ENCODE results near the gene ATP2C2. TPM values are rescaled to one million over a fixed set of nuclear protein-coding genes. Genes with fewer than 3 reads are reported as not detected.
A peak's percentile ranks its signal among the peaks of the same experiment; 100 is the strongest.
"Not testable (repeated sequence)": the region's sequence is repeated elsewhere in the genome, so short reads cannot be mapped to it uniquely, and the experiment has no call there.

The ATP2C2 gene
- polyA plus RNA-seq, 1 of the 3 experiments (the other 2 are of a cell fraction) = 0.33 TPM

DNA sequence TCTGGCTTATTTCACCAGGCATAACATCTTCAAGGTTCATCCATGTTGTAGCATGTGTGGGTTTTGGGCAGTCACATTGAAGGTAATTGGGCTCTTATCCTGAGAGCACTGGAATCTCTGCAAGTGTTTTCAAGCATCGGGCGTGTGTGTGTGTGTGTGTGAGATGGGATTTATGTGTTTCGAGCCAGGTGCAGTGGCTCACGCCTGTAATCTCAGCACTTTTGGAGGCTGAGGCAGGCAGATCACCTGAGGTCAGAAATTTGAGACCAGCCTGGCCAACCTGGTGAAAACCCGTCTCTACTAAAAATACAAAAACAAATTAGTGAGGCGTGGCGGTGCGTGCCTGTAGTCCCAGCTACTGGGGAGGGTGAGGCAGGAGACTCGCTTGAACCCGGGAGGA, 27.7 kb downstream of the ATP2C2 start:
- H3K4me2 ChIP-seq; H3K9me3 ChIP-seq; H3K9me2 ChIP-seq; H4K20me1 ChIP-seq (ENCODE audit: insufficient read depth); H3K4me3 ChIP-seq (ENCODE audit: low read depth in 2 of 2, low read length in 1 of 2); H3K4me1 ChIP-seq (ENCODE audit: control insufficient read depth in 1 of 2, insufficient read depth in 2 of 2, low read depth in 1 of 2, low read length in 1 of 2); H2AFZ ChIP-seq (ENCODE audit: low read depth); DNase-seq; POLR2A ChIA-PET; H3F3A ChIP-seq (replicated peaks; ENCODE audit: insufficient read depth); H3K9ac ChIP-seq; H3K79me2 ChIP-seq (ENCODE audit: insufficient read depth); H3K27ac ChIP-seq (ENCODE audit: low read depth in 2 of 2, low read length in 1 of 2); H3K36me3 ChIP-seq (replicated peaks in 1 of 2; ENCODE audit: control insufficient read depth in 1 of 2, insufficient read depth in 2 of 2, low read length in 1 of 2): not testable (repeated sequence)
- CTCF ChIA-PET = interaction anchor here (0.7 kb wide), 1 partner anchor 767 kb away, joined by 3 read pairs; no protein-coding TSS in a partner anchor
- 56% methylated on average over 10 of the region's 10 CpGs for WGBS (ENCODE audit: low lambda C conversion rate)
- H3K27me3 ChIP-seq (ENCODE audit: insufficient read depth) = peaks cover 20% of the 10 kb centered on the region; the same call in 1 of the 2 replicates

DNA sequence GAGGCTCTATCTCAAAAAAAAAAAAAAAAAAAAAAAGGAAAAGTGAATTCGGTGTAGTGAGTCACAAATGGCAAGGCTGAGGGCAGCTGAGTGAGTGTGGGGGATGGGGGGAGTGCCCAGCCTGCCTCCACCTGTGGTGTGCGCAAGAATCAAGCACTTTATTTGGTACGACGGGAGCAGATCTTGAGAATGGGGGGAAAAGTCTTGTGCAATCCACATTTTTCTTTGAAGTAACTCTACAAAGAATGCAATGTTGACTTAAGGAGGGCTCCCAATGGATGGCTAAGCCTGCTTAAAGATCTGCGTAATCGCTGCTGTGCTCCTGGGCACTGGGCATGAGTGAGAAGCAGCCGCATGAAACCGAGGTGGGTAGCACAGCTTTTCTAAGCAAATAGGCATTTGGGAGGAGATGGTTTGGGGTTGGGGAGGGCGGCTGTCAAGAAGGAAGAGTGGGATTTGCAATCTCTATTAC, 28.2 kb downstream of the ATP2C2 start:
- no peak overlapping the region for H3K4me3 ChIP-seq (ENCODE audit: low read depth in 2 of 2, low read length in 1 of 2)
- ChIA-PET POLR2A (no interaction called here), CTCF (interaction anchor here (0.7 kb wide), 1 partner anchor 768 kb away, joined by 3 read pairs; no protein-coding TSS in a partner anchor)
- no peak overlapping the region for H3K9ac ChIP-seq
- no peaks in the 10 kb centered on the region for H3F3A ChIP-seq (replicated peaks; ENCODE audit: insufficient read depth)
- no peaks in the 10 kb centered on the region for H3K79me2 ChIP-seq (ENCODE audit: insufficient read depth)
- no peaks in the 10 kb centered on the region for H3K9me2 ChIP-seq
- H3K27me3 ChIP-seq (ENCODE audit: insufficient read depth) = peaks cover 20% of the 10 kb centered on the region; the same call in 1 of the 2 replicates
- H3K4me2 ChIP-seq = no peak overlapping the region
- H3K9me3 ChIP-seq = no peaks in the 10 kb centered on the region
- no peaks in the 10 kb centered on the region for H4K20me1 ChIP-seq (ENCODE audit: insufficient read depth)
- TF ChIP-seq RFX5 (IDR thresholded peaks at IDR 0.05; ENCODE audit: low read length) = no peak
- no peak for DNase-seq
- no peak overlapping the region for H2AFZ ChIP-seq (ENCODE audit: low read depth)
- no peaks in the 10 kb centered on the region for H3K4me1 ChIP-seq (ENCODE audit: control insufficient read depth in 1 of 2, insufficient read depth in 2 of 2, low read depth in 1 of 2, low read length in 1 of 2)
- H3K27ac ChIP-seq (ENCODE audit: low read depth in 2 of 2, low read length in 1 of 2) = no peak overlapping the region
- 33% methylated on average over 9 of the region's 9 CpGs for WGBS (ENCODE audit: low lambda C conversion rate)
- H3K36me3 ChIP-seq (replicated peaks in 1 of 2; ENCODE audit: control insufficient read depth in 1 of 2, insufficient read depth in 2 of 2, low read length in 1 of 2) = no peaks in the 10 kb centered on the region

DNA sequence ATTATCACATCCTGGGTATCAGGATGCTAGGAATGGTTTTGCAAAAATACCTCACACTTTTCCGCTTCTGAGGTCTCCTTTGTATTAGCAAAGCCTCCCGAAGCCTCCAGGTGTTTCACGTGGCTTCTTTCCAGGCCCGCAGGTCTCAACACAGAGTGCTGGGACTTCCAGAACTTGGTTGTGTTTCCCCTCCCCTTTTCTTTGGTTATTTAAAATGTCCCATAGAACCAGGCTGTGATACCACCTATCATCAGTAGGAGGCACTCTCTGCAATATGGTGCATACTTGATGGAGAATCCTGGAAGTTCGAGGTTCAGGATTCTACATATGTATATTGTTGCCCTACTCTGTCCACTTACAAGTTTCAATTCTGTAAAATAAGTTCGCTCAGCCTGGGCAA, 28.8 kb downstream of the ATP2C2 start:
- H3K9ac ChIP-seq = no peak overlapping the region
- WGBS (ENCODE audit: low lambda C conversion rate) = 72% methylated on average over 6 of the region's 6 CpGs
- no peaks in the 10 kb centered on the region for H3K9me2 ChIP-seq
- TF ChIP-seq SMC3 (IDR thresholded peaks at IDR 0.05; ENCODE audit: low read depth, low read length) (no peak), NFIC (IDR thresholded peaks at IDR 0.05; ENCODE audit: borderline replicate concordance) (no peak), GATA2 (CRISPR knock-in tag; IDR thresholded peaks at IDR 0.05) (no peak)
- TF ChIP-seq, protein P1, sequence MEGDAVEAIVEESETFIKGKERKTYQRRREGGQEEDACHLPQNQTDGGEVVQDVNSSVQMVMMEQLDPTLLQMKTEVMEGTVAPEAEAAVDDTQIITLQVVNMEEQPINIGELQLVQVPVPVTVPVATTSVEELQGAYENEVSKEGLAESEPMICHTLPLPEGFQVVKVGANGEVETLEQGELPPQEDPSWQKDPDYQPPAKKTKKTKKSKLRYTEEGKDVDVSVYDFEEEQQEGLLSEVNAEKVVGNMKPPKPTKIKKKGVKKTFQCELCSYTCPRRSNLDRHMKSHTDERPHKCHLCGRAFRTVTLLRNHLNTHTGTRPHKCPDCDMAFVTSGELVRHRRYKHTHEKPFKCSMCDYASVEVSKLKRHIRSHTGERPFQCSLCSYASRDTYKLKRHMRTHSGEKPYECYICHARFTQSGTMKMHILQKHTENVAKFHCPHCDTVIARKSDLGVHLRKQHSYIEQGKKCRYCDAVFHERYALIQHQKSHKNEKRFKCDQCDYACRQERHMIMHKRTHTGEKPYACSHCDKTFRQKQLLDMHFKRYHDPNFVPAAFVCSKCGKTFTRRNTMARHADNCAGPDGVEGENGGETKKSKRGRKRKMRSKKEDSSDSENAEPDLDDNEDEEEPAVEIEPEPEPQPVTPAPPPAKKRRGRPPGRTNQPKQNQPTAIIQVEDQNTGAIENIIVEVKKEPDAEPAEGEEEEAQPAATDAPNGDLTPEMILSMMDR (IDR thresholded peaks at IDR 0.05) = peak; percentile 44
- H3K36me3 ChIP-seq (replicated peaks in 1 of 2; ENCODE audit: control insufficient read depth in 1 of 2, insufficient read depth in 2 of 2, low read length in 1 of 2) = no peaks in the 10 kb centered on the region
- ChIA-PET CTCF (no interaction called here), POLR2A (no interaction called here)
- no peak overlapping the region for H3K27ac ChIP-seq (ENCODE audit: low read depth in 2 of 2, low read length in 1 of 2)
- no peaks in the 10 kb centered on the region for H4K20me1 ChIP-seq (ENCODE audit: insufficient read depth)
- no peak overlapping the region for H3K4me2 ChIP-seq
- H3F3A ChIP-seq (replicated peaks; ENCODE audit: insufficient read depth) = no peaks in the 10 kb centered on the region
- peaks cover 20% of the 10 kb centered on the region; the same call in 1 of the 2 replicates for H3K27me3 ChIP-seq (ENCODE audit: insufficient read depth)
- no peaks in the 10 kb centered on the region for H3K4me1 ChIP-seq (ENCODE audit: control insufficient read depth in 1 of 2, insufficient read depth in 2 of 2, low read depth in 1 of 2, low read length in 1 of 2)
- no peaks in the 10 kb centered on the region for H3K79me2 ChIP-seq (ENCODE audit: insufficient read depth)
- no peaks in the 10 kb centered on the region for H3K9me3 ChIP-seq
- DNase-seq = no peak
- H3K4me3 ChIP-seq (ENCODE audit: low read depth in 2 of 2, low read length in 1 of 2) = no peak overlapping the region
- H2AFZ ChIP-seq (ENCODE audit: low read depth) = no peak overlapping the region

Measured in SK-N-SH (cell line).